ENCODE results near the gene WDR3. TPM values are rescaled to one million over a fixed set of nuclear protein-coding genes. Genes with fewer than 3 reads are reported as not detected.

The WDR3 gene
- total and polyA plus RNA-seq, 11 donors, result 1.5 to 15.4 (median 11.7) TPM

- H3K9me3 ChIP-seq, result peaks cover 0 to 3% (median 0%) of the 10 kb centered on the region in 12 donors
- no peaks in the 10 kb centered on the region for H3K4me1 ChIP-seq
These were observed 78.5 kb downstream of the WDR3 start for GRCh38 chr1:118008011-118008410.

GRCh38 chr1:118012515-118013124, 83.1 kb downstream of the WDR3 start:
- WGBS, 4 donors, result 67 to 90% (median 83%) methylated on average over 6 of the region's 6 CpGs
- Histone ChIP-seq H3K4me3 (no peak overlapping the region), H3K9me3 (no peaks in the 10 kb centered on the region), H3K27ac (no peak overlapping the region), H3K36me3 (no peaks in the 10 kb centered on the region), H3K4me1 (no peaks in the 10 kb centered on the region), H3K27me3 (peaks cover 0 to 3% (median 0%) of the 10 kb centered on the region in 9 donors)
- DNase-seq (no peak), ATAC-seq (no peak)
- TF ChIP-seq POLR2A (IDR thresholded peaks at IDR 0.05), result no peak
- no peak for TF ChIP-seq CTCF (IDR thresholded peaks at IDR 0.05)
- intact Hi-C loops (cut with DNase I), result no loop called here

More at GRCh38 chr1:118008011-118008410, 78.5 kb downstream of the WDR3 start:
- H3K36me3 ChIP-seq, result no peaks in the 10 kb centered on the region
- WGBS, 4 donors, result 88 to 94% (median 88%) methylated on average over 7 of the region's 7 CpGs
- no peak overlapping the region for H3K4me3 ChIP-seq
- ATAC-seq (no peak), DNase-seq (no peak)
- TF ChIP-seq POLR2A (IDR thresholded peaks at IDR 0.05) (no peak), CTCF (IDR thresholded peaks at IDR 0.05) (no peak)
- intact Hi-C loops (cut with DNase I), result no loop called here
- H3K27me3 ChIP-seq, result peaks cover 0 to 3% (median 0%) of the 10 kb centered on the region in 9 donors
- H3K27ac ChIP-seq, result no peak overlapping the region

GRCh38 chr1:118013336-118013735, 83.8 kb downstream of the WDR3 start:
- TF ChIP-seq CTCF (IDR thresholded peaks at IDR 0.05), result no peak
- TF ChIP-seq POLR2A (IDR thresholded peaks at IDR 0.05), result no peak
- ATAC-seq (no peak), DNase-seq (no peak)
- Histone ChIP-seq H3K9me3 (no peaks in the 10 kb centered on the region), H3K27me3 (peaks cover 0 to 3% (median 0%) of the 10 kb centered on the region in 9 donors), H3K4me3 (no peak overlapping the region), H3K27ac (no peak overlapping the region), H3K4me1 (no peaks in the 10 kb centered on the region), H3K36me3 (no peaks in the 10 kb centered on the region)
- WGBS, 4 donors, result 78 to 88% (median 81%) methylated on average over 6 of the region's 6 CpGs
- intact Hi-C loops (cut with DNase I), result no loop called here

DNA sequence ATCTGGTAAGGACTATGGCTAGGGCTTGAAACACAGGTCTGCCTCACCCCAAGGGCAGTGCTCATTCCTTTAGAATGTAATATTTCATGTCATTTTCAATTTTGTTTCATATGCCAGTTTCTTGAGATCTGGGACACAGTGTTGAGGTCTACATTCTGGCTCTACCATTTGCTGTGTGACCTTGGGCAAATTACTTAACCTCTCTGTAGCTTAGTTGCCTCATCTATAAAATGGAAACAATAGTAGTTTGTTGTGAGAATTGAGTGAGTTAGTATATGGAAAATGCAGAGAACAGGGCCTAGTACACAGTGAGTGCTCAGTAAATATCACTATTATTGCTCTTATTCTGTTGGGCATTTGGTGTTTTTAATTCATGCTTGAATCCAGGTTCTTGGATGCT, 84.4 kb downstream of the WDR3 start:
- DNase-seq (no peak), ATAC-seq (no peak)
- H3K4me3 ChIP-seq, result no peak overlapping the region
- TF ChIP-seq CTCF (IDR thresholded peaks at IDR 0.05) (no peak), POLR2A (IDR thresholded peaks at IDR 0.05) (no peak)
- no peaks in the 10 kb centered on the region for H3K9me3 ChIP-seq
- no peaks in the 10 kb centered on the region for H3K36me3 ChIP-seq
- intact Hi-C loops (cut with DNase I), result no loop called here
- no peak overlapping the region for H3K27ac ChIP-seq
- H3K27me3 ChIP-seq, result peaks cover 0 to 3% (median 0%) of the 10 kb centered on the region in 9 donors
- no peaks in the 10 kb centered on the region for H3K4me1 ChIP-seq

Other genes with a start within 250 kb of the WDR3 start
- gene GDAP2, start 118 bp upstream of the WDR3 start, total RNA-seq, result 10 to 100 TPM; 13.5 to 25.6 (median 21.9) TPM
- 1 to 10 TPM; 1.4 to 6.8 TPM for gene GDAP2, start 118 bp upstream of the WDR3 start, polyA plus RNA-seq

Data from heart left ventricle (tissue), 16 donors.